NCI-H187 treated with DMSO at 0.1 percent for 48 hours (cell line): ENCODE measurements around the gene P2RX5.
"Not testable (repeated sequence)": the region's sequence is repeated elsewhere in the genome, so short reads cannot be mapped to it uniquely, and the experiment has no call there.

Experiments
- DNase-seq: peaks from one replicate; lab custom pipeline; 2025; lab: John Stamatoyannopoulos, UW

P2RX5 gene

GRCh38 chr17:3710951-3711383, 15.0 kb upstream of the P2RX5 start:
- DNase-seq = no peak

GRCh38 chr17:3708366-3708765, 12.4 kb upstream of the P2RX5 start:
- DNase-seq = no peak

GRCh38 chr17:3705718-3705984, 9.7 kb upstream of the P2RX5 start:
- not testable (repeated sequence) for DNase-seq

- no peak for DNase-seq
Measured at GRCh38 chr17:3704931-3705717, 9.2 kb upstream of the P2RX5 start.

GRCh38 chr17:3702041-3702539, 6.1 kb upstream of the P2RX5 start:
- DNase-seq = not testable (repeated sequence)

- DNase-seq = no peak
Measured at GRCh38 chr17:3699951-3700350, 4.0 kb upstream of the P2RX5 start.

GRCh38 chr17:3698139-3698538, 2.2 kb upstream of the P2RX5 start:
- no peak for DNase-seq

GRCh38 chr17:3697103-3697476, 1.1 kb upstream of the P2RX5 start:
- no peak for DNase-seq

- DNase-seq = no peak
Measured at GRCh38 chr17:3695129-3695722, 729 bp downstream of the P2RX5 start.

GRCh38 chr17:3693829-3694231, 2.1 kb downstream of the P2RX5 start:
- no peak for DNase-seq

GRCh38 chr17:3693141-3693540, 2.8 kb downstream of the P2RX5 start:
- no peak for DNase-seq

- DNase-seq = no peak
Measured at GRCh38 chr17:3692346-3692745, 3.6 kb downstream of the P2RX5 start.

- no peak for DNase-seq
Measured at GRCh38 chr17:3691617-3692067, 4.3 kb downstream of the P2RX5 start.

- DNase-seq = no peak
Measured at GRCh38 chr17:3690094-3690715, 5.8 kb downstream of the P2RX5 start.

- DNase-seq = no peak
Measured at GRCh38 chr17:3689262-3690093, 6.5 kb downstream of the P2RX5 start.

GRCh38 chr17:3688852-3689261, 7.1 kb downstream of the P2RX5 start:
- DNase-seq = no peak

GRCh38 chr17:3688027-3688553, 7.9 kb downstream of the P2RX5 start:
- no peak for DNase-seq

GRCh38 chr17:3685174-3685573, 10.8 kb downstream of the P2RX5 start:
- no peak for DNase-seq

- no peak for DNase-seq
Measured at GRCh38 chr17:3683054-3683511, 12.9 kb downstream of the P2RX5 start.

GRCh38 chr17:3682033-3682432, 13.9 kb downstream of the P2RX5 start:
- no peak for DNase-seq

- DNase-seq = no peak
Measured at GRCh38 chr17:3681565-3681964, 14.4 kb downstream of the P2RX5 start.

- no peak for DNase-seq
Measured at GRCh38 chr17:3681057-3681456, 14.9 kb downstream of the P2RX5 start.
